ENCODE measurements around the gene TPSAB1.
"Not testable (repeated sequence)": the region's sequence is repeated elsewhere in the genome, so short reads cannot be mapped to it uniquely, and the experiment has no call there.

The TPSAB1 gene

GRCh38 chr16:1240436-1240835 lies at the start of gene TPSAB1:
TSS of gene TPSAB1 (plus strand) at chr16:1240705. CDS start at chr16:1240939, 234 bp downstream.
- not testable (repeated sequence) for H3K36me3 ChIP-seq; H3K4me3 ChIP-seq (ENCODE audit: low read depth in 1 of 2, low read length in 1 of 2); H3K27ac ChIP-seq; H3K9me3 ChIP-seq; H3K4me1 ChIP-seq (ENCODE audit: control insufficient read depth in 1 of 2, insufficient read depth in 1 of 2, low read depth in 1 of 2, low read length in 1 of 2)
- H3K27me3 ChIP-seq, result peaks cover 12% of the 10 kb centered on the region

GRCh38 chr16:1190789-1191188 lies 49.7 kb upstream of the TPSAB1 start:
- H3K4me1 ChIP-seq (ENCODE audit: control insufficient read depth in 1 of 2, insufficient read depth in 1 of 2, low read depth in 1 of 2, low read length in 1 of 2); H3K9me3 ChIP-seq; H3K4me3 ChIP-seq (ENCODE audit: low read depth in 1 of 2, low read length in 1 of 2); H3K27ac ChIP-seq; H3K36me3 ChIP-seq: not testable (repeated sequence)
- H3K27me3 ChIP-seq, result peaks cover 34% of the 10 kb centered on the region

DNA sequence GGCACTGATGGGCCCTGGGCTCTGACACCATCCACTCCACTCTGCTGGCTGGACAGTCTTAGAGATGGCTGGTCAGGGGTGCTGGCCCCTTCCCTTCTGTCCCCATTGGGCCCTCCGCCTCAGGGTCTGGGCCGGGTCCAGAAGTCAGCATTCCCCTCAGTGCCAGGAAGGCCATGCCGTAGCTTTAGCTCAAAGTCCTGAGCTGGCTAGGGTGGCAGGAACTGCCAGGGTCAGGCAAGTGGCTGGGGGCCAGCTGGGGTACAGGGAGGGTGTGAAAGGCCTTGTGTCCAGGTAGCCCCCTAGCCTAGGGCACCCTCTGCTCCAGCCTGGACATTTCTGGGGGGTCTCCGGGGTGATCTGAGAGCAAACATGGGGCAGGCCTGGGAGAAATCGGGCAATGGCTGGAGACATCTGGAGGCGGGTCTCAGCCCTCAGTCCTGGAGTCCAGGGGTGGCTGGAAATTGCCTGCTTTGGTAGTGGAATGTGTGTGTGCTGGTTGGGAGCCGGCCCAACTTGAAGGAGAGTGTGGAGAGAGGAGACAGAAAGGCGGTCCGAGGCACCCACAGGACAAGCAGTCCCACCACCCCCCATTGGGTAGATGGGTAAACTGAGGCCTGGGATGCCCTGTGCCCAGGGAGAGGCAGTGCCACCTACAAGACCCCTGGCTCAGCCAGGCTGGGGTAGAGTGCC lies 48.0 kb upstream of the TPSAB1 start:
- H3K27ac ChIP-seq, result no peak overlapping the region
- no peak overlapping the region for H3K4me3 ChIP-seq (ENCODE audit: low read depth in 1 of 2, low read length in 1 of 2)
- TF ChIP-seq CTCF (IDR thresholded peaks at IDR 0.05), result no peak
- H3K27me3 ChIP-seq, result peaks cover 36% of the 10 kb centered on the region
- no peaks in the 10 kb centered on the region for H3K9me3 ChIP-seq
- no peaks in the 10 kb centered on the region for H3K4me1 ChIP-seq (ENCODE audit: control insufficient read depth in 1 of 2, insufficient read depth in 1 of 2, low read depth in 1 of 2, low read length in 1 of 2)
- H3K36me3 ChIP-seq, result no peaks in the 10 kb centered on the region

DNA sequence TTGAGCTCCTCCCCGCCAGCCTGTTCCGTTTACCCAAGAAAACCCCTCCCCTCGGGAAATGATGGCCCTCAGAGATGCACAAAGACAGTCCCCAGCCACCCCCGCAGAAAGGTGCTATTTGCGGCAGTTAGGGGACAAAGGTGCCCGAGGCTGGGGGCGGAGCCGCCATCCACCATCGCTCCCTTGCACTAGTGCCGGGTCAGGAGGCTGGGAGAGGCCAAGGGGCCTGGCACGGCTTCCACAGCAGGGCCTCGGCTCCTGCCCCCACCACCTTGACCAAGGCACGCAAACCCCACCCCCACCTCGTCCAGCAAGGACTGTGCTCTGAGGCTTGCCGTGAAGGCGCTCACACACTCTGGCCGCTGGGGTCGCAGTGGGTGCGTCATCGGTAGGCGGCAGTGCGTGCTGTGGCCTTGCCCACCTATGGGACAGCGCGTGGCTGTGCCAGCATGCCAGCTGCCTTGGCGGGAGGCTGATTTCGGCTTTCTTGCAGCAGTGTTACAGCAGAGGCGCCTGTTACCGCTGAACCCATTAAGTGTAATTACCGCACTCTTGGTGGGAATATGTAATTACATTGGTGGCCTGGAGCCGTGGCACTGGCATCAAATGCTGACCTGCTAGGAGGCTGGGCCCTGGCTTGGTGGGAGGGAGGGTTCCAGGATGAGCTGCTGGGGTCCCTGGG lies 47.2 kb upstream of the TPSAB1 start:
- Histone ChIP-seq H3K36me3 (no peaks in the 10 kb centered on the region), H3K9me3 (no peaks in the 10 kb centered on the region), H3K27me3 (peaks cover 36% of the 10 kb centered on the region), H3K4me3 (ENCODE audit: low read depth in 1 of 2, low read length in 1 of 2) (no peak overlapping the region), H3K4me1 (ENCODE audit: control insufficient read depth in 1 of 2, insufficient read depth in 1 of 2, low read depth in 1 of 2, low read length in 1 of 2) (no peaks in the 10 kb centered on the region), H3K27ac (no peak overlapping the region)
- no peak for TF ChIP-seq CTCF (IDR thresholded peaks at IDR 0.05)

- H3K4me1 ChIP-seq (ENCODE audit: control insufficient read depth in 1 of 2, insufficient read depth in 1 of 2, low read depth in 1 of 2, low read length in 1 of 2), result no peaks in the 10 kb centered on the region
- H3K27ac ChIP-seq, result no peak overlapping the region
- no peaks in the 10 kb centered on the region for H3K9me3 ChIP-seq
- H3K27me3 ChIP-seq, result peaks cover 36% of the 10 kb centered on the region
- H3K4me3 ChIP-seq (ENCODE audit: low read depth in 1 of 2, low read length in 1 of 2), result no peak overlapping the region
- no peak for TF ChIP-seq CTCF (IDR thresholded peaks at IDR 0.05)
- no peaks in the 10 kb centered on the region for H3K36me3 ChIP-seq
Observed at GRCh38 chr16:1193825-1194581, 46.5 kb upstream of the TPSAB1 start.

DNA sequence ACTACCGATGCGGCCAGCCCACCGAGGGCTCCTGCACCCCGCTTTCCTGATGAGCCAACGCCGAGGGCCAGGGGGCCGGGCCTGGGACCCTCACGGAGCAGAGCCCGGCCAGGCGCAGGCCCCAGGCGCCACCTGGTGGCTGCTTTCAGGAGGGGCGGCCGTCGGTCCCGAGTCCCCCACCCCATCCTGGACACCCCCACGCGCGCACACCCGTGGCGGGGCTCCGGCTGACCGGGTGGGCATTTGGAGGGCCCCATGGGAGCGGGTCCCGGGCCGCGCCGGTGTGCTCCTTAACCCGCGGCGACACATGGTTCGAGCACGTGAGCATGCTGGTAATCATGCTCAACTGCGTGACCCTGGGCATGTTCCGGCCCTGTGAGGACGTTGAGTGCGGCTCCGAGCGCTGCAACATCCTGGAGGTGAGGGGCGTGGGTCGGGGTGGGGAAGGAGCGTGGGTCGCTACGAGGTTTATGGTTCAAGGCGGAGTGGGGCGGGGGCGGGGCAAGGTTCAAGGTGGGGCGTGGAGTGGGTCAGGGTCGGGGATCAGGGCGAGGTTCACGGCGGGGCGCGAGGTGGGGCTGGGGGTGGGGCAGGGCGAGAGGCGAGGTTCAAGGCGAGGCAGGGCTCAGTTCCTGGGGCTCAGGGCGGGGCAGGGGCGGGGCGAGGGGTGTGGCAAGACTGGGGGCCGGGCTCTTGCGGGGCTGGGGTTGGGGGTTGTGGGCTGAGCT lies 45.7 kb upstream of the TPSAB1 start:
- Histone ChIP-seq H3K27ac (no peak overlapping the region), H3K4me1 (ENCODE audit: control insufficient read depth in 1 of 2, insufficient read depth in 1 of 2, low read depth in 1 of 2, low read length in 1 of 2) (no peaks in the 10 kb centered on the region), H3K9me3 (no peaks in the 10 kb centered on the region), H3K36me3 (no peaks in the 10 kb centered on the region), H3K27me3 (peaks cover 36% of the 10 kb centered on the region), H3K4me3 (ENCODE audit: low read depth in 1 of 2, low read length in 1 of 2) (no peak overlapping the region)
- TF ChIP-seq CTCF (IDR thresholded peaks at IDR 0.05), result no peak
